Karpas-422 (cell line): ENCODE results near the gene NEDD8. TPM values are rescaled to one million over a fixed set of nuclear protein-coding genes. Genes with fewer than 3 reads are reported as not detected.

Experiments used
- DNase-seq: peaks from one replicate; pipeline ENCODE4 v3.0.0-alpha.2; 2015
- H2AFZ ChIP-seq: fragments of 200-600 bp; sonication (generic); 2 replicates; pipeline ENCODE4 v1.6.1; 2014; ENCODE audit warnings: antibody characterized with exemption, low read length, mixed read lengths
- H3K27ac ChIP-seq: fragments of 200-600 bp; sonication (generic); 2 replicates; pipeline ENCODE4 v1.5.1; 2014; ENCODE audit warnings: mild to moderate bottlenecking, low read length, moderate library complexity
- H3K27me3 ChIP-seq: fragments of 200-600 bp; sonication (generic); 2 replicates; pipeline ENCODE4 v1.6.1; 2014; ENCODE audit warnings: low read length, mixed read lengths
- H3K36me3 ChIP-seq: fragments of 200-600 bp; sonication (generic); 2 replicates; pipeline ENCODE4 v1.6.1; 2014; ENCODE audit warnings: low read length, mixed read lengths; ENCODE audit not compliant: insufficient read depth
- H3K4me1 ChIP-seq: fragments of 200-600 bp; sonication (generic); 2 replicates; pipeline ENCODE4 v1.6.1; 2014; ENCODE audit warnings: mild to moderate bottlenecking, low read length, mixed read lengths
- H3K4me2 ChIP-seq: fragments of 200-600 bp; sonication (generic); 2 replicates; pipeline ENCODE4 v1.6.1; 2014; ENCODE audit warnings: low read length, low read depth, mild to moderate bottlenecking; ENCODE audit not compliant: poor library complexity, severe bottlenecking
- H3K4me3 ChIP-seq: fragments of 200-600 bp; sonication (generic); 2 replicates; pipeline ENCODE4 v1.5.1; 2014; ENCODE audit warnings: mild to moderate bottlenecking, antibody characterized with exemption, low read length, mixed read lengths
- H3K79me2 ChIP-seq: fragments of 200-600 bp; sonication (generic); 2 replicates; pipeline ENCODE4 v1.6.1; 2014; ENCODE audit warnings: mild to moderate bottlenecking, low read length, mixed read lengths
- H3K9ac ChIP-seq: fragments of 200-600 bp; sonication (generic); 2 replicates; pipeline ENCODE4 v1.6.0; 2014; ENCODE audit warnings: low read length
- H3K9me2 ChIP-seq: fragments of 200-600 bp; sonication (generic), shearing (Covaris generic); replicated peaks from 2 replicates; pipeline ENCODE4 v1.6.0; 2014; ENCODE audit warnings: mild to moderate bottlenecking, low read length, moderate library complexity; ENCODE audit not compliant: insufficient read depth
- H3K9me3 ChIP-seq: fragments of 300-700, 200-600 bp; sonication (generic); 2 replicates; pipeline ENCODE4 v1.6.1; 2014; ENCODE audit warnings: low read length, mixed read lengths
- H4K20me1 ChIP-seq: fragments of 200-600 bp; sonication (generic); 2 replicates; pipeline ENCODE4 v1.6.1; 2014; ENCODE audit warnings: mild to moderate bottlenecking, antibody characterized with exemption, low read length, low read depth; ENCODE audit not compliant: insufficient read depth
- total RNA-seq: library from RNA; depleted of rRNA; stranded (reverse); fragments of >200 nt; shearing (Covaris generic); gene quantifications from 2 replicates; pipeline ENCODE4 v1.2.3, GENCODE V29; 2014; ENCODE audit warnings: low replicate concordance

NEDD8 gene
- total RNA-seq, 1 experiment from 2014 or later, result 293 TPM

- Histone ChIP-seq H3K79me2 (peaks cover 29% of the 10 kb centered on the region), H4K20me1 (no peaks in the 10 kb centered on the region), H2AFZ (no peak overlapping the region), H3K27me3 (no peaks in the 10 kb centered on the region), H3K9me3 (0 out of 2 replicates have a peak, but pooled peaks cover 2% of the 10 kb centered on the region), H3K9ac (peak overlapping the region; percentile 89), H3K9me2 (no peaks in the 10 kb centered on the region), H3K4me3 (peak overlapping the region; percentile 72), H3K27ac (peak overlapping the region; percentile 78), H3K36me3 (peaks cover 23% of the 10 kb centered on the region), H3K4me2 (peak overlapping the region; percentile 74), H3K4me1 (peaks cover 35% of the 10 kb centered on the region)
- DNase-seq, result no peak
These were observed 35.1 kb downstream of the NEDD8 start for GRCh38 chr14:24197056-24197450.

DNA sequence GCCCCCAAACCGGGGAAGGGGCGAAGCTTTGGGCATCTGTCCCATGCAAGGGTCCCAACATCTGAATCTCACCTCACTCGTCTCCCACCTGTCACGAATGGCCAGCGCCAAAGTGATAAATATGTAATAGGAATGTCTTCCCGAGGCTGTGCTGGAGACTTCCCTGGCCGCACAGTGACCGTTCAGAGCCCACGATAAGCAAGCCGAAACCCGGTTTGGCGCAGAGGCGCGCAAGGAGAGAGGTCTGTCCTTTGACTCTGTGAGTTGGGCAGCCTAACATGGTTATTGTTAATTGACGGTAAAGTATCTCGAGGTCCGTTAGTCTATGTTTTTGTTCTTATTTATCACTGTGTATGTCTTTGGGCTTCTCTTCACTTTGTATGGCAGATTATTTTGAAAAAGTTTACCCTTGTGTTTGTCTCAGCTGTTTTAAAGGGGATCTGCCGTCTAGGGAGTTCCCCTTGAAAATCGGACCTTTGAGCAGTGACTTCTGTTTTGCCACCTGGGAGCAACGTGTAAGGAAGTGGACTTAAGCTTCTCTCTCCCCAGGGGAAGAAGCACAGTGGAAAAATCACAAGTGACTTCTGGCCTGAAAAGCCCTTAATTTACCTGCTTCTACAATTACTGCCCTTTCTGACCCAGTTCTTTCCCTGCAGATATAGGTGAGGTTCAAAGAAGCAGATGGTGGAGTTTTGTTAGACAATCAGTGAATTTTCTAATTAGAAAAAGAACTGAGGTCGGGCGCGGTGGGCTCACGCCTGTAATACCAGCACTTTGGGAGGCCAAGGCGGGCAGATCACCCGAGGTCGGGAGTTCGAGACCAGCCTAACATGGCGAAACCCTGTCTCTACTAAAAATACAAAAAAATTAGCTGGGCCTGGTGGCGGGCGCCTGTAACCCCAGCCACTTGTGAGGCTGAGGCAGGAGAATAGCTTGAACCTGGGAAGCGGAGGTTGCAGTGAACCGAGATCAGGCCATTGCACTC lies 35.8 kb downstream of the NEDD8 start:
- no peaks in the 10 kb centered on the region for H4K20me1 ChIP-seq
- peaks cover 35% of the 10 kb centered on the region for H3K4me1 ChIP-seq
- H3K27me3 ChIP-seq, result no peaks in the 10 kb centered on the region
- H3K4me3 ChIP-seq, result peak overlapping the region; percentile 72
- H3K9me2 ChIP-seq, result no peaks in the 10 kb centered on the region
- DNase-seq, result peak; percentile 81
- peak overlapping the region; percentile 74 for H3K4me2 ChIP-seq
- peak overlapping the region; percentile 74; the same call in 1 of the 2 replicates for H2AFZ ChIP-seq
- H3K36me3 ChIP-seq, result peaks cover 23% of the 10 kb centered on the region
- peaks cover 33% of the 10 kb centered on the region for H3K79me2 ChIP-seq
- no peaks in the 10 kb centered on the region for H3K9me3 ChIP-seq
- H3K9ac ChIP-seq, result peak overlapping the region; percentile 89
- peak overlapping the region; percentile 78 for H3K27ac ChIP-seq

DNA sequence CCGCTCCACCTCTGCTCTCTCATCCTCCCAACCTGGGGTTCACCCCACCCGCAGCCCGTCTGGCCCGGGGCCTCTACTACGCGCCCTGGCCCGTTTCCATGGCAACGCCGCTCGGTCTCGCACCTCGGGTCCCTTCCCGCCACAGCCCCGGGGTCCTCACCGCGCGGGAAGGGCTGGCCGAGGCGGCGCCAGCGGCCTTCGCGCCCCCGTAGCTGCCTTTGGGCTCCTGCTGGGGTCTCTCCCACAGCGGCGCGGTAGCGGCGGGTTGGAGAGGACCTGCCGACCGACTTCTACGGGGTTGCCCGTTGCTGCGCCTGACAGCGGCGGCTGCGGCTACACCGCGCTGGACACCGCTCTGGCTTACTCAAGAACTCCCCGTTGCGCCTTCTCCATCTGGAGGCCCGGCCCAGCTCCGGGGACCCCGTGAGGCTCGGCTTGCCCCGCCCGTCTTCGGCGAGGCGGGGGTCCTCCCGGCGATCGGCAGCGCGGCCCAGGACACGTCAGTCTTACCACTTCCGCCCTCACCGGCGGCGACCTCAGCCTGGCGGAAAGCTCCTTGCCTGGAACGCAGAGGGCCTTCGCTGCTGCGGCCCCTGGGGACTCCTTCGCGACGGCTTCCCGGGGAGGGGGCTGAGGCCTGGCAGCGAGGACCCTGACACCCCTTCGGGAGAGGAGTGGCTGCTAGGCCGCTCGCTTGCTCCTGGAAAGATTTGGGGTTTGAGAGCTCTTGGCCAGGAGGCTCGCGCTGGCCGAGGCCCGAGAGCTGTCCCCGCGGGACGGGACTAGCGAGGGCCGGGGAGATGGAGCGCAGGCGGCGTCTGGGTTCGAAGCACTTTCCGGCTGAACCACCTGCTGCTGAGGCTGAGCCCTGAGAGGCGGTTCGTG lies 36.7 kb downstream of the NEDD8 start, which contains the start of gene TM9SF1:
TSS of gene TM9SF1 (minus strand) at position 256 of the 885 bp plus-strand sequence. CDS start 422 bp downstream, outside the sequence.
- peak within 1 kb of the TSS; percentile 72 for H3K4me3 ChIP-seq
- peak within 1 kb of the TSS; percentile 78 for H3K27ac ChIP-seq
- H3K4me2 ChIP-seq, result peak within 1 kb of the TSS; percentile 74
- H3K9ac ChIP-seq, result peak within 1 kb of the TSS; percentile 89
- no peaks in the 10 kb centered on the region for H3K27me3 ChIP-seq
- H3K79me2 ChIP-seq, result peaks cover 37% of the 10 kb centered on the region
- peaks cover 35% of the 10 kb centered on the region for H3K4me1 ChIP-seq
- H2AFZ ChIP-seq, result peak within 1 kb of the TSS; percentile 74; the same call in 1 of the 2 replicates
- H3K36me3 ChIP-seq, result peaks cover 23% of the 10 kb centered on the region
- peak; percentile 97 for DNase-seq
- H4K20me1 ChIP-seq, result no peaks in the 10 kb centered on the region
- H3K9me3 ChIP-seq, result no peaks in the 10 kb centered on the region
- H3K9me2 ChIP-seq, result no peaks in the 10 kb centered on the region

DNA sequence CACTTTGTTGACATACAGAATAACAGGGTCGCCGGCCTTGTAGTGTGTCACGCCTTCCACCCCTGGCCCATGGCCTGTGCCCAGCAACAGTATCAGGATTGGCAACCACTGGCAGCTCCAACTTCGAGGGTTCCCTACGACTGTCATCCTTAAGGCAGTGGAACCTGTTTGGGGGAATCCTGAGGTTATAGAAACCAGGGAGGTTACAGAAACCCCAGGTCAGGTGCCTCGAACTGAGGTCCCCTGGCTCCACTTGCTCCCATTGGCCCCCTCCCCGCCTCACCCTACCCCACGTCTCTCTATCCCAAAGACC lies 37.3 kb downstream of the NEDD8 start:
- Histone ChIP-seq H3K4me2 (peak overlapping the region; percentile 74), H3K27ac (peak overlapping the region; percentile 78), H3K9me3 (no peaks in the 10 kb centered on the region), H3K36me3 (peaks cover 27% of the 10 kb centered on the region), H3K27me3 (no peaks in the 10 kb centered on the region), H3K9ac (peak overlapping the region; percentile 89), H2AFZ (peak overlapping the region; percentile 74; the same call in 1 of the 2 replicates), H3K4me3 (peak overlapping the region; percentile 72), H3K9me2 (no peaks in the 10 kb centered on the region), H4K20me1 (no peaks in the 10 kb centered on the region), H3K79me2 (peaks cover 37% of the 10 kb centered on the region), H3K4me1 (peaks cover 38% of the 10 kb centered on the region)
- no peak for DNase-seq

DNA sequence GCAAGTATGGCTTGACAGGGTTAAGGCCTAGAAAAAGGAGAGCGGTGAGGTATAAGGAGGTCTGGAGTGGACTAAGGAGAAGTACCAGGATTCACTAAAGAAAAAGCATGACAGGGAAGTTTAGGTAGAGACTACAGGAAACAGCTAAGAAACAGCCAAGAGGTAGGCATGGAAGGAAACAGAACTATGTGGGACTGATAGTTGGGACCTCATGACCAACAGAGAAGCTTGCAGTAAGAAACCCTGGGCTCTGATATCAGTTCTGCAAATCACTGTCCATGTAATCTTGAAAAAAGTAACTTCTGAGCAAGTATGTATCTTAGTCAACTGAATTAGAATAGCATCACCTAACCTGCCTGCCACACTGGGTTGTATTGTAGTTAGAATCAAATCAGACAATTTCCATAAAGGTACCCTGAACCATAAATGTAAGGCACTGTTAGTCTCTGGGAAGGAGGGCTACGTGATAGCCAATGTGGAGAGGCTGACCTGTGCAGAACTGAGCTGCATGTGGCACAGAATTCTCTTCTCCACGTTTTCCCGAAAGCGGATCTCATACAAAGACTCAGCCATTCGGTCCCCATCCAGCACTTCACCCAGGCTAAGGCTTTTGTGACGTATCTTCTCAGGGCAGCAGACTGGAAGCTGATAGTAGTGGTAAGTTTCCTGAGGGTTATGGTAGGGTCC lies 37.8 kb downstream of the NEDD8 start:
- peaks cover 27% of the 10 kb centered on the region for H3K36me3 ChIP-seq
- H3K4me1 ChIP-seq, result peaks cover 43% of the 10 kb centered on the region
- H3K9me3 ChIP-seq, result no peaks in the 10 kb centered on the region
- peaks cover 37% of the 10 kb centered on the region for H3K79me2 ChIP-seq
- H4K20me1 ChIP-seq, result no peaks in the 10 kb centered on the region
- peak; percentile 51 for DNase-seq
- H3K9me2 ChIP-seq, result no peaks in the 10 kb centered on the region
- H3K27ac ChIP-seq, result peak overlapping the region; percentile 78; the same call in 1 of the 2 replicates
- no peaks in the 10 kb centered on the region for H3K27me3 ChIP-seq
- no peak overlapping the region for H2AFZ ChIP-seq
- peak overlapping the region; percentile 89 for H3K9ac ChIP-seq
- H3K4me3 ChIP-seq, result peak overlapping the region; percentile 72
- H3K4me2 ChIP-seq, result peak overlapping the region; percentile 74

GRCh38 chr14:24192933-24193332 lies 39.2 kb downstream of the NEDD8 start:
- Histone ChIP-seq H3K9me2 (no peaks in the 10 kb centered on the region), H2AFZ (no peak overlapping the region), H3K79me2 (peaks cover 42% of the 10 kb centered on the region), H3K4me2 (no peak overlapping the region), H4K20me1 (no peaks in the 10 kb centered on the region), H3K27me3 (no peaks in the 10 kb centered on the region), H3K9ac (no peak overlapping the region), H3K9me3 (no peaks in the 10 kb centered on the region), H3K4me3 (no peak overlapping the region), H3K27ac (no peak overlapping the region), H3K4me1 (peaks cover 50% of the 10 kb centered on the region), H3K36me3 (peaks cover 27% of the 10 kb centered on the region)
- no peak for DNase-seq

GRCh38 chr14:24190416-24190815 lies 41.8 kb downstream of the NEDD8 start:
- H3K4me1 ChIP-seq, result peaks cover 40% of the 10 kb centered on the region
- H2AFZ ChIP-seq, result no peak overlapping the region
- no peaks in the 10 kb centered on the region for H4K20me1 ChIP-seq
- no peak overlapping the region for H3K9ac ChIP-seq
- no peak overlapping the region for H3K4me2 ChIP-seq
- DNase-seq, result no peak
- no peaks in the 10 kb centered on the region for H3K27me3 ChIP-seq
- no peaks in the 10 kb centered on the region for H3K9me2 ChIP-seq
- H3K27ac ChIP-seq, result no peak overlapping the region
- H3K36me3 ChIP-seq, result peaks cover 39% of the 10 kb centered on the region
- H3K79me2 ChIP-seq, result peaks cover 63% of the 10 kb centered on the region
- H3K9me3 ChIP-seq, result no peaks in the 10 kb centered on the region
- no peak overlapping the region for H3K4me3 ChIP-seq
